Gastrocnemius medialis (tissue), 4 donors: ENCODE results near the gene SRPK2. TPM values are rescaled to one million over a fixed set of nuclear protein-coding genes. Genes with fewer than 3 reads are reported as not detected.

Source experiments
- ATAC-seq, 2 donors: fragments of 150-250 bp; one replicate each; pipeline ENCODE4 v1.9.1; 2016
- DNase-seq, 2 donors: peaks; one replicate each; pipeline ENCODE4 v3.0.0-alpha.2; 2019
- H3K27ac ChIP-seq, 4 donors: fragments of 200-600 bp; sonication (generic); 1 replicate in 1 of 4; 2 replicates in 3 of 4; pipeline ENCODE4 v1.5.1; 2016 to 2018; ENCODE audit warnings: mild to moderate bottlenecking in 2 of 4, moderate library complexity in 1 of 4
- H3K27me3 ChIP-seq, 3 donors: fragments of 200-600 bp; sonication (generic) in 2 of 3; 1 replicate in 1 of 3; 2 replicates in 2 of 3; pipeline versions ENCODE4 v1.5.1 to v1.6.0; 2016 to 2019; ENCODE audit warnings: mild to moderate bottlenecking in 1 of 3, moderate library complexity in 1 of 3
- H3K36me3 ChIP-seq, 2 donors: fragments of 200-600 bp; sonication (generic) in 1 of 2; one replicate each; pipeline ENCODE4 v1.5.1; 2017 to 2018
- H3K4me1 ChIP-seq, 2 donors: fragments of 200-600 bp; sonication (generic) in 1 of 2; one replicate each; pipeline ENCODE4 v1.5.1; 2016 to 2017; ENCODE audit warnings: mild to moderate bottlenecking in 2 of 2
- H3K4me3 ChIP-seq, 4 donors: fragments of 200-600 bp; sonication (generic) in 3 of 4; 1 replicate in 1 of 4; 2 replicates in 3 of 4; pipeline ENCODE4 v1.5.1; 2016 to 2019; ENCODE audit warnings: mild to moderate bottlenecking in 2 of 4
- H3K9me3 ChIP-seq, 3 donors: fragments of 200-600 bp; sonication (generic) in 2 of 3; 1 replicate in 1 of 3; 2 replicates in 2 of 3; pipeline ENCODE4 v1.5.1; 2016 to 2019
- POLR2A ChIP-seq, 2 donors: fragments of 450-650 bp; IDR thresholded peaks; one replicate each; pipeline ENCODE4 v1.6.1; 2017; ENCODE audit warnings: antibody characterized with exemption in 2 of 2, mild to moderate bottlenecking in 2 of 2, moderate library complexity in 2 of 2
- in situ Hi-C, 4 donors: fragments of 200-750 bp; cut with MboI; loops; one replicate each; pipeline versions ENCODE4 v1.15.0 to v1.8.0; 2017; ENCODE audit warnings: low sequenced_read_pairs in 4 of 4
- intact Hi-C: fragments of 100-400 bp; cut with DNase I; formaldehyde crosslinking; loops from one replicate; pipeline ENCODE4 v1.15.1; 2023; ENCODE audit warnings: low total_unique reads
- total RNA-seq, 4 donors: library from RNA; depleted of rRNA; stranded (reverse); fragments of >200 nt; gene quantifications; one replicate each; pipeline versions ENCODE4 v1.1.0 to v1.2.3, GENCODE V29; 2016
- TF ChIP-seq, protein P1 (sequence below), 5 experiments: fragments of 450-650 bp in 3 of 5; fragments of 200-600 bp in 2 of 5; sonication (generic) in 2 of 5; IDR thresholded peaks in 4 of 5; conservative IDR thresholded peaks in 1 of 5; 1 replicate in 4 of 5; 2 replicates in 1 of 5; pipeline ENCODE4 v1.5.1; 2016 to 2019; ENCODE audit warnings: antibody characterized with exemption in 5 of 5, mild to moderate bottlenecking in 3 of 5, moderate library complexity in 3 of 5

SRPK2 gene
- total RNA-seq, 4 donors from 2014 or later, result 18.1 to 49.0 (median 21.3) TPM

DNA sequence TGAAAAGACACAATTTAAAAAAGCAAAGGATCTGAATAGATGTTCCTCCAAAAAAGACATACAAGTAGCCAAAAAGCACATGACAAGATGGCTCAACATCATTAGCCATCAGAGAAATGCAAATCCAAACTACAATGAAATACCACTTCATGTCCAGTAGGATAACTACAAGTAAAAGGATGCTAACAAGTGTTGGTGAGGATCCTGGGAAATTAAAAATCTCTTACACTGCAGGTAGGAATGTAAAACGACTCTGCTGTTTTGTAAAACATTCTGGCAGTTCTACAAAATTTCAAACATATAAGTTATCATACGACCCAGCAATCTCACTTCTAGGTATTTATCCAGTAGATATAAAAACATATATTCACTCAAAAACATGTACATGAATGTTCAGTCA lies 161.3 kb downstream of the SRPK2 start:
- H3K27ac ChIP-seq, result no peak overlapping the region
- DNase-seq (no peak), ATAC-seq (no peak)
- no peaks in the 10 kb centered on the region for H3K36me3 ChIP-seq
- peaks cover 21 to 25% of the 10 kb centered on the region in 2 donors for H3K4me1 ChIP-seq
- no peak overlapping the region for H3K4me3 ChIP-seq
- in situ Hi-C loops (no loop called here), intact Hi-C loops (no loop called here)
- no peaks in the 10 kb centered on the region for H3K9me3 ChIP-seq
- no peaks in the 10 kb centered on the region for H3K27me3 ChIP-seq
- no peak for TF ChIP-seq POLR2A (IDR thresholded peaks at IDR 0.05)
- TF ChIP-seq, protein P1, sequence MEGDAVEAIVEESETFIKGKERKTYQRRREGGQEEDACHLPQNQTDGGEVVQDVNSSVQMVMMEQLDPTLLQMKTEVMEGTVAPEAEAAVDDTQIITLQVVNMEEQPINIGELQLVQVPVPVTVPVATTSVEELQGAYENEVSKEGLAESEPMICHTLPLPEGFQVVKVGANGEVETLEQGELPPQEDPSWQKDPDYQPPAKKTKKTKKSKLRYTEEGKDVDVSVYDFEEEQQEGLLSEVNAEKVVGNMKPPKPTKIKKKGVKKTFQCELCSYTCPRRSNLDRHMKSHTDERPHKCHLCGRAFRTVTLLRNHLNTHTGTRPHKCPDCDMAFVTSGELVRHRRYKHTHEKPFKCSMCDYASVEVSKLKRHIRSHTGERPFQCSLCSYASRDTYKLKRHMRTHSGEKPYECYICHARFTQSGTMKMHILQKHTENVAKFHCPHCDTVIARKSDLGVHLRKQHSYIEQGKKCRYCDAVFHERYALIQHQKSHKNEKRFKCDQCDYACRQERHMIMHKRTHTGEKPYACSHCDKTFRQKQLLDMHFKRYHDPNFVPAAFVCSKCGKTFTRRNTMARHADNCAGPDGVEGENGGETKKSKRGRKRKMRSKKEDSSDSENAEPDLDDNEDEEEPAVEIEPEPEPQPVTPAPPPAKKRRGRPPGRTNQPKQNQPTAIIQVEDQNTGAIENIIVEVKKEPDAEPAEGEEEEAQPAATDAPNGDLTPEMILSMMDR (IDR thresholded peaks at IDR 0.05 in 4 of 5, conservative IDR thresholded peaks at IDR 0.05 in 1 of 5), result no peak

DNA sequence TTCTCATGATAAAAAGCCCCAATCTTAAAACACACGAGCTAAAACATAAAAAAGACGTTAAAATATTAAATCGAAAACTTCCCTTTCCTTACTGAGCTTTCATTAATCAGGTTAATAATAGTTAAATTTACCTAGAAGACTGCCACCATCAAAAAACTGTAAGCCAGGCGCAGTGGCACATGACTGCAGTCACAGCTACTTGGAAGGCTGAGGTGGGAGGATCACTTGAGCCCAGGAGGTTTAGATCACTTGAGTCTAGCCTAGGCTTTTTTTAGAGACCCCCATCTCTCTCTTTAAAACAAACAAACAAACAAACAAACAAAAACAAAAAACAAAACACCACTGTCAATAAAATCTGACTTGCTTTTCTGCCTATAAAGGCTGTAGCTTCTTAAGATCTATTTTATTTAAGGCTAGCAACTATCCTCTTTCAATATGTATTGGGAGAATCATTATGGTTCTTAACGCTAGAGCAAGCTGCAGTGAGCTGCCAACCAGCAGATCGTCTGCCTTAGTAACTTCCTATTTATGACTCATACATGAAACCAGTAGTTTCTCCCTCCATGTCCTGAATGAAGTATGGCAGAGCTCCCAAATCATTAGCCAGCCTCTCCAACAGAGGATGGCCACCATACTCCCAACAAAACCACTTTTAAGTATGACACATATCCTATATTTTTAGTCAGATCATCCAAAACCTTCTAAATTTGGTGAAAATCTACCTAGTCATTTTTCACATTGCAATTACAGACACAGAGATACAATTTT lies 163.7 kb downstream of the SRPK2 start:
- H3K4me3 ChIP-seq, result no peak overlapping the region
- ATAC-seq (peak; percentile 84 to 93), DNase-seq (peak in 1 of 2 donors; percentile 33)
- no peaks in the 10 kb centered on the region for H3K36me3 ChIP-seq
- TF ChIP-seq POLR2A (IDR thresholded peaks at IDR 0.05), result no peak
- TF ChIP-seq, protein P1 (IDR thresholded peaks at IDR 0.05 in 4 of 5, conservative IDR thresholded peaks at IDR 0.05 in 1 of 5), result no peak
- H3K9me3 ChIP-seq, result no peaks in the 10 kb centered on the region
- in situ Hi-C loops, result no loop called here
- intact Hi-C loops, result no loop called here
- peak overlapping the region in 3 of 4 donors; percentile 3 to 48 (median 6) for H3K27ac ChIP-seq
- no peaks in the 10 kb centered on the region for H3K27me3 ChIP-seq
- peaks cover 26 to 28% of the 10 kb centered on the region in 2 donors for H3K4me1 ChIP-seq

DNA sequence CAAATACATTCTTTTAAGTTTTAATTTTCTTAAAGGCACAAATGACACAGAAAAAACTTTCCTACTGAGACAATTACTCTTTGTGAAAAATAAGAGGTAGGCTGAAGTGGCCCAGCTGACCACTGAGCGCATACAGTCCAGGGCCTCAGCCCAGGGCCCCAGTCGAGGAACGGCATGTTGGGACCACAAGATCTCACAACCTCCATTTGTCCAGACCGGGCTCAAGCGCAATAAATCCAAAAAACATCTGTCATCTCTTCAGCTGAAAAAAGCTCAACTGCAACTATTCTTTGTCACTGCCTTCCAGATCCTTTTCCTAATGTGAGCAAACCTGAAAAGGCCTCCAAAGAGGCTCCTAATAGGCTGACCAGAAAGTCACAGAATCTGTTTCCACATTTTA lies 165.8 kb downstream of the SRPK2 start:
- Histone ChIP-seq H3K4me3 (no peak overlapping the region), H3K27ac (no peak overlapping the region), H3K36me3 (no peaks in the 10 kb centered on the region), H3K9me3 (no peaks in the 10 kb centered on the region), H3K4me1 (peaks cover 26 to 37% of the 10 kb centered on the region in 2 donors), H3K27me3 (no peaks in the 10 kb centered on the region)
- in situ Hi-C loops (no loop called here), intact Hi-C loops (no loop called here)
- ATAC-seq (no peak), DNase-seq (no peak)
- no peak for TF ChIP-seq POLR2A (IDR thresholded peaks at IDR 0.05)
- TF ChIP-seq, protein P1 (IDR thresholded peaks at IDR 0.05 in 4 of 5, conservative IDR thresholded peaks at IDR 0.05 in 1 of 5), result no peak

DNA sequence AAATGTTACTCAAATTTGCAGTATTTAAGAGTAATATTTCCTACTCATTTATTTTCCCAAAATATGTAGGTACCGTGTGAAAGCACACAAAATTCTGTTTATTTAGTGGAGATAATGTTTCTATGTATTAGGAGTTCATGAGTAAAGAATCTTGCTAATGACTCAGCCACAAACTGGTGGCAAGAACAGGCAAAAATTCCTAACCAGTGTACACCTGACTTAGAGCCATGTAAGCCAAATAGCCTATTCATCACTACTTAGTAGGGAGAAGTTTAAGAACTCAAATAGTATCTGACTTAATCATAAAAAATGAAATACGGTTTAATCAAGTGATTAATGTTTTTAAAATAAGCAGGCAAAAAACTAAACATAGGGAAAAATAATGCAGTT lies 169.0 kb downstream of the SRPK2 start:
- no peak for ATAC-seq
- in situ Hi-C loops (no loop called here), intact Hi-C loops (no loop called here)
- TF ChIP-seq, protein P1 (IDR thresholded peaks at IDR 0.05 in 4 of 5, conservative IDR thresholded peaks at IDR 0.05 in 1 of 5), result no peak
- TF ChIP-seq POLR2A (IDR thresholded peaks at IDR 0.05), result no peak
- Histone ChIP-seq H3K4me3 (no peak overlapping the region), H3K4me1 (peaks cover 30 to 34% of the 10 kb centered on the region in 2 donors), H3K9me3 (no peaks in the 10 kb centered on the region), H3K27me3 (no peaks in the 10 kb centered on the region), H3K27ac (no peak overlapping the region), H3K36me3 (no peaks in the 10 kb centered on the region)
- DNase-seq, result no peak
